Aorta (tissue), 5 donors: ENCODE measurements around the gene CCDC68. TPM values are rescaled to one million over a fixed set of nuclear protein-coding genes. Genes with fewer than 3 reads are reported as not detected.

Experiments
- ATAC-seq: fragments of 200-7000 bp; cut with Tn5 transposase; one replicate; pipeline ENCODE4 v1.9.1; 2022; ENCODE audit warnings: moderate library complexity; ENCODE audit not compliant: low FRiP score
- DNase-seq, 2 donors: peaks; one replicate each; pipeline ENCODE4 v3.0.0-alpha.2; 2020
- H3K27ac ChIP-seq, 2 donors: one replicate each; pipeline ENCODE4 v1.5.1; 2013; ENCODE audit warnings: low read length in 2 of 2, mild to moderate bottlenecking in 2 of 2, moderate library complexity in 2 of 2, control low read depth in 1 of 2, inconsistent platforms in 1 of 2, low read depth in 1 of 2
- H3K27me3 ChIP-seq, 2 donors: one replicate each; pipeline ENCODE4 v1.6.1; 2013; ENCODE audit warnings: control low read depth in 1 of 2, low read length in 1 of 2, mild to moderate bottlenecking in 1 of 2, moderate library complexity in 1 of 2; ENCODE audit not compliant: insufficient read depth in 2 of 2, control insufficient read depth in 1 of 2
- H3K36me3 ChIP-seq, 2 donors: one replicate each; pipeline ENCODE4 v1.6.1; 2013; ENCODE audit warnings: control low read depth in 1 of 2, low read length in 1 of 2, mild to moderate bottlenecking in 1 of 2; ENCODE audit not compliant: insufficient read depth in 2 of 2, control insufficient read depth in 1 of 2
- H3K4me1 ChIP-seq, 2 donors: one replicate each; pipeline ENCODE4 v1.6.1; 2013; ENCODE audit warnings: low read length in 2 of 2, control low read depth in 1 of 2, mild to moderate bottlenecking in 1 of 2, moderate library complexity in 1 of 2; ENCODE audit not compliant: insufficient read depth in 2 of 2, control insufficient read depth in 1 of 2
- H3K4me3 ChIP-seq, 2 donors: one replicate each; pipeline ENCODE4 v1.5.1; 2013; ENCODE audit warnings: low read length in 2 of 2, control low read depth in 1 of 2, mild to moderate bottlenecking in 1 of 2
- H3K9me3 ChIP-seq: one replicate; pipeline ENCODE4 v1.6.1; 2013; ENCODE audit warnings: mild to moderate bottlenecking, low read length; ENCODE audit not compliant: control insufficient read depth
- WGBS, 2 donors: extraction: QIAGEN DNeasy Blood & Tissue Kit; methylation state at CpG; one replicate each; pipeline ENCODE4 v1.1.7; 2013; 5-methylcytosine and 5-hydroxymethylcytosine counted together
- intact Hi-C, 2 donors: fragments of 100-400 bp; cut with DNase I; formaldehyde crosslinking; loops; one replicate each; pipeline versions ENCODE4 v1.14.2 to v1.15.0; 2022
- polyA plus RNA-seq, 2 donors: library from polyadenylated mRNA; stranded (reverse); fragments of 200-250 nt; gene quantifications; one replicate each; pipeline ENCODE4 v1.2.3, GENCODE V29; 2013
- total RNA-seq, 2 donors: library from RNA; stranded (reverse); fragmentation: NEBNext Ultra II Directional; extraction: Animal tissue kit (Norgen Biotek cat#: 25700); gene quantifications; one replicate each; pipeline ENCODE4 v1.2.1, GENCODE V29; 2021
- donor health status: healthy with polysubstance abuse.
- donor health status: Bipolar disorder and iron deficiency.
- donor health status: DM: no; HTN: no; CAD: no.
- donor health status: DM: no; HTN: no; CAD: no.
- donor health status: DM: yes; HTN: yes; CAD: no.

CCDC68 gene
- total and polyA plus RNA-seq, 4 donors: 1.9 to 9.4 (median 6.4) TPM

DNA sequence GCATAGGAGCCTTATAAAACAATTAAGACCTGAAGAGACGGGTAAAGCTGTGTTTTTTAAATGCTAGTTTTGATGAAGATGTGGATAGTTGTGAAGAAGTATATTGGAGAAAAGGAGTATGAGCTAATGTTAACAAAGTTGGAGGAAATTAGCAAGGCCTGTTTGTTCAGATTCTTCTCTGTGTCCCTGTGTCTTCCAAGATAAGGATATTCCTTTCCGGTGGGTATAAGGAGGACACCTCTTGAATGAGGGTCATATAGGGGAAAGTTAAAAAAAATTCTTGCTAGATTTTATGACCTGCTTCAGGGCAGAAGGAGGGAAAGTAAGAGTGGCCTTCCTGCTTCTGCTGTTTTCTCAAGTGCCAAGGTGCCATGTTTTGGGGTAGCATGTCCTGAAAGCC is 59.0 kb downstream of the CCDC68 start:
- Histone ChIP-seq H3K36me3 (no peaks in the 10 kb centered on the region), H3K27me3 (no peaks in the 10 kb centered on the region), H3K27ac (no peak overlapping the region), H3K4me1 (no peaks in the 10 kb centered on the region), H3K4me3 (no peak overlapping the region), H3K9me3 (no peaks in the 10 kb centered on the region)
- ATAC-seq (no peak), DNase-seq (no peak)
- WGBS, 2 donors: 89 to 95% methylated on average over 2 of the region's 2 CpGs
- intact Hi-C loops: no loop called here

DNA sequence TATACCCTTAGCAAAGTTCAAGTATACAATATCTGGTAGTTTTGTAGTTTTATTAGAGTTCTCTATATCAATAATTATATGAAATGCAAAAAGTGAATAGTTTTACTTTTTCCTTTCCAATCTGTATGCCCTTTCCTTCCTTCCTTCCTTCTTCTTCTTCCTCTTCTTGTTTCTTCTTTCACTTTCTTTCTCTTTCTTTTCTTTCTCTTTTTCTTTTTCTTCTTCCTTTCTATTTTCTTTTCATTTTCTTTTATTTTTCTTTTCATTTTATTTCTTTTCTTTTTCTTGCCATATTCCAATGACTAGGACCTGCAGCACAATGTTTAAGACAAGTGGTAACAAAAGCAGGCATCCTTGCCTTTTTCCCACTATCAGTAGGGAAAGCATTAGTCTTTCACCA is 59.8 kb downstream of the CCDC68 start:
- no peaks in the 10 kb centered on the region for H3K27me3 ChIP-seq
- H3K36me3 ChIP-seq: no peaks in the 10 kb centered on the region
- no peak for DNase-seq
- H3K4me3 ChIP-seq: no peak overlapping the region
- no peak for ATAC-seq
- H3K4me1 ChIP-seq: no peaks in the 10 kb centered on the region
- no peak overlapping the region for H3K27ac ChIP-seq
- intact Hi-C loops: no loop called here
- H3K9me3 ChIP-seq: no peaks in the 10 kb centered on the region

DNA sequence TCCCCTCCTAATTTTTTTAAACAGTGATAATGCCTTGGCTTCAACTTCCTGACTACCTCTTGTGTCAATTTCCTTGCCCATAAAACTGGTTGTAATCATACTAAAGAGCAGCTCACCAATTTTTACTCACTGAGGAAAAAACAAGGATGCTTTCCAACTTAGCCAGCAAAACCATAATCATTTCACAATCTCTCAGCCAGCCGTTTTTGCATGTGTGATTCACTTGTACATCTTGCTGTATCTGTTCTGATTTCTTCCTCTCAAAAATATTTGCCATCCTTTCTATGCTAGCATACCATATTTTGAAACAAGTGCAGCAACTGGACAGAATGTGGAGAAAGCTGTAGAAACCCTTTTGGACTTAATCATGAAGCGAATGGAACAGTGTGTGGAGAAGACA is 70.3 kb downstream of the CCDC68 start:
- 76 to 84% methylated on average over 2 of the region's 2 CpGs for WGBS, 2 donors

DNA sequence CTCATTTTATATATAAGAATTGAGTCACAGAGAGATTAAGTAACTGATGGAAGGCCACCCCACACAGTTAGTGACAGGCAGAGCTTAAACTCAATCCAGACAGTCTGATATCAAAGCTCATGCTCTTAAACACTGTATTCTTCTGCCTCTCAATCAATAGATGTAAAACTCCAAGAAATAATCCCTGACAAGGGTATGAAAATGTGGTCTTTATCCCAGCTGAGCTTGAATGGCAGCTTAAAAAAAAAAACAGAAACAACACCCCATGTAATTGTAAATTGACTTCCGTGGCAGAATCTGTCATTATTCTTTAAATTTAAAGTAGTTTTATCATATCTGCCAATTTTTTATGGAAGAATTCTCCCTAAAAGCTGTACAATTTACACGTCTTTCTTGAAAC is 70.9 kb downstream of the CCDC68 start:
- ATAC-seq: no peak
- WGBS, 2 donors: 68 to 73% methylated on average over 2 of the region's 2 CpGs
- H3K27me3 ChIP-seq: no peaks in the 10 kb centered on the region

More for the DNA sequence above, 70.3 kb downstream of the CCDC68 start:
- Histone ChIP-seq H3K36me3 (no peaks in the 10 kb centered on the region), H3K4me1 (no peaks in the 10 kb centered on the region), H3K4me3 (no peak overlapping the region), H3K27me3 (no peaks in the 10 kb centered on the region), H3K9me3 (no peaks in the 10 kb centered on the region), H3K27ac (no peak overlapping the region)
- intact Hi-C loops: no loop called here
- ATAC-seq: no peak
- DNase-seq: no peak

DNA sequence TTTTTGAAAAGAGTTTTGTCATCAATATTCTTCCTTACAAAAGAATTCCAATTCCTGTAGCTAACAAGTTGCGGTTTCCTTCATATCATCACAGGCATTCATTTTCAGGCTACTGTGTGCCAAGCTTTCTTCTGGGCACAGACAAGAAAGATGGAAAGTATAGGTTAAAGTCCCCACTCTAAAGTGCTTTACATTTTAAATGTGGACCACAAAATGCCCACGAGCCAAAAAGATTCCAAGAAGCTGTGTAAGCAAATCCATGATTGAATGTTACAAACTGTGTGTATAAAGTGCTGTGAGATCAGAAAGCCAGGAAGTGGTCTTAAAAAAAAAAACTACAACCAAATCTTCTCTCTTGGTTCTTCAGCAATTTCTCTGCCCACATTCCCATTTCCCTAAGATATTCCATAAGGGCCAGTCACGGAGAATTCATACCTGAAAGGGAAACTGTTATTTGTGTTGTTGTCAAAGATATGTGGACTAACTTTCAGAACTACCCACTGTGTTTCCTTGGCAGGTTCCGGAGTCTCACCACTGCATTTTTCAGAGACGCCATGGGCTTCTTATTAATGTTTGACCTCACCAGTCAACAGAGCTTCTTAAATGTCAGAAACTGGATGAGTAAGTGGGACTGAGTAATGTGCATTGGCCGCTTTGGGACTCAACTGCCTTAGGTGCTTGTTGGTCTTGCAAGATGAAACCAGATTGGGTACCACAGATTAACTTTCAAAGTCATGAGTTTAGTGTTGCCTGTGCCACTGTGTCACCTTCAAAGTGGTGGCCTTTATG is 75.3 kb downstream of the CCDC68 start:
- intact Hi-C loops: no loop called here
- ATAC-seq (no peak), DNase-seq (no peak)
- 65 to 72% methylated on average over 6 of the region's 6 CpGs for WGBS, 2 donors
- Histone ChIP-seq H3K36me3 (no peaks in the 10 kb centered on the region), H3K27me3 (no peaks in the 10 kb centered on the region), H3K4me1 (no peaks in the 10 kb centered on the region), H3K4me3 (no peak overlapping the region), H3K9me3 (no peaks in the 10 kb centered on the region), H3K27ac (no peak overlapping the region)

More for the DNA sequence above, 70.9 kb downstream of the CCDC68 start:
- H3K36me3 ChIP-seq: no peaks in the 10 kb centered on the region
- no peak overlapping the region for H3K27ac ChIP-seq
- no peak for DNase-seq
- no peaks in the 10 kb centered on the region for H3K4me1 ChIP-seq
- no peak overlapping the region for H3K4me3 ChIP-seq
- intact Hi-C loops: no loop called here
- no peaks in the 10 kb centered on the region for H3K9me3 ChIP-seq

DNA sequence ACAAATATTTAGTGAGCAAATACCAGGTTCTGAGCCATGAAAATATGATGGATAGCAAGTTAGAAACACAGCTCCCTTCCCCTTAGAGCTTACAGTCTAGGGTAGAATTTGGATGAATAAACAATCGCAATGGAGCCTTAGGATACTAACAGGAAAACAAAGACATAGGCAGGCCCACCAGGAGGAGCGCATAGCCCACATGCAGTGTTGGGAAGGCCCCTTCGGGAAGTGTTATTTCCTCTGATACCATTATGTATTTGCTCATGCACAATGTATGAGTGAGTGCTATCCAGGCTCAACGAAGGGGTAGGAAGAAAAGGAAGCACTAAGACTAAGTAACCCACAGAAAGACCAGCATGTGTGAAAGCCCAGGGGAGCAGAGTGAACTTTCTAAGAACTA is 76.9 kb downstream of the CCDC68 start:
- Histone ChIP-seq H3K27me3 (no peaks in the 10 kb centered on the region), H3K27ac (no peak overlapping the region), H3K4me1 (no peaks in the 10 kb centered on the region), H3K9me3 (no peaks in the 10 kb centered on the region), H3K36me3 (no peaks in the 10 kb centered on the region), H3K4me3 (no peak overlapping the region)
- 63 to 69% methylated on average over 4 of the region's 4 CpGs for WGBS, 2 donors
- DNase-seq: no peak
- intact Hi-C loops: no loop called here
- ATAC-seq: no peak

DNA sequence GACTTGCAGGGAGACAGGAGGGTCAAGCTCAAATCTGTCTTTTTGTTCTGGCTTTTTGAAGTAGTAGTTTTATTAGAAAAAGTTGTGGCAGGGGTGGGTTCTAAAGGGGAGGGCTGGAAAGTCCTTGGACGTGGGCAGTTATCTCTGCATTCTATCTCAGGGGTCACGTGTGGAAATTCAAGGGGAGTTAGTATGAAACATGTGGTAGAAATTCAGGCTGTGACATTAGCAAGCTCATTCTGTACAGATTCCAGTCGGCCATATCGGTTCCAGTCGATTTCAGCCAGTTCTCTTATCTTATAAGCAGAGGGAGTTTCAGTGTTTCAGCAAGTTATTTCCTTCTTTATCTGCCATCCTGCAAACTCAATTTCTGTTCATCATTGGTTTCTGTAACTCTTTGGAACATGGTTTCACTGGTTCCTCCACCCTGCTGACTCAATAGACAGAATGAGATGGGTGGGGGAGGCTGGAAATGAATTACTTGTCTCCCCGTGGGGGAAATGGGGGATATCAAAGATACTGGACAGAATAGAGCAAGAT is 78.0 kb downstream of the CCDC68 start:
- no peaks in the 10 kb centered on the region for H3K9me3 ChIP-seq
- WGBS, 2 donors: 36 to 55% methylated on average over 6 of the region's 6 CpGs
- no peak overlapping the region for H3K27ac ChIP-seq
- no peak for ATAC-seq
- no peak for DNase-seq
- H3K36me3 ChIP-seq: no peaks in the 10 kb centered on the region
- H3K4me1 ChIP-seq: no peaks in the 10 kb centered on the region
- H3K4me3 ChIP-seq: no peak overlapping the region
- no peaks in the 10 kb centered on the region for H3K27me3 ChIP-seq
- intact Hi-C loops: no loop called here

DNA sequence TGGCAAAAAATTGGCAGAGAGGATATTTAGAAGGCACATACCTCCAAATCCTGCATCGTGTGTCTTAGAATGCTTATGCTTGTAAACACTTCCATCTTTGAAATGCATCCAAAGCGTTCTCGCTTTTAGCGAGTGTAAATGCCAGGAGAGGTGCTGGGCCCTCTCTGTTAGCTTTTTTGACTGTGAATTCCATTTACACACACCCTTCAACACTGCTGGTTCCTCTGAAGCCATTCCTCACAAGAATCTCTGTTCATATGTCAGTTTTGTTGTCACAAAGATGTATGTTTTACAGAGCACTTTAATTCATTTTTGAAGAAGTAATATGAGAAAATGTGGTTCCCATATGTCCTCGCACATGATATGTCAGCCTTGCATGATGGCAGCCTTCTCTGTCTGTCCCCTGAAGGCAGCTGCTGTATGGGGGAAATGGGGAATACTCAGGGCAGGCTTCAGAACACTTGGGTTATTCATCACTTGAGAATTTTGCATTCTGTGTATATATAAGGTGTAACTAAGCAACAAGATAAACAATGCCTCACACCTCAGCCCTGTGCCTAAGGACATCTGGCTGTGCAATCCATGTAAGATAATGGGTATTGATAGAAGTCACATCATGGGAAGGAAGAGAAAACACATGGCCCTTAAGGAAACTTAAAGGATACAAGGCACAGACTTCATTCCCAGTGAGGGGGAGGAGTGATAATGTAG is 78.7 kb downstream of the CCDC68 start:
- H3K36me3 ChIP-seq: no peaks in the 10 kb centered on the region
- H3K27me3 ChIP-seq: no peaks in the 10 kb centered on the region
- no peak overlapping the region for H3K4me3 ChIP-seq
- H3K9me3 ChIP-seq: no peaks in the 10 kb centered on the region
- intact Hi-C loops: no loop called here
- DNase-seq (no peak), ATAC-seq (no peak)
- H3K27ac ChIP-seq: no peak overlapping the region
- no peaks in the 10 kb centered on the region for H3K4me1 ChIP-seq
- WGBS, 2 donors: 35 to 65% methylated on average over 5 of the region's 5 CpGs

DNA sequence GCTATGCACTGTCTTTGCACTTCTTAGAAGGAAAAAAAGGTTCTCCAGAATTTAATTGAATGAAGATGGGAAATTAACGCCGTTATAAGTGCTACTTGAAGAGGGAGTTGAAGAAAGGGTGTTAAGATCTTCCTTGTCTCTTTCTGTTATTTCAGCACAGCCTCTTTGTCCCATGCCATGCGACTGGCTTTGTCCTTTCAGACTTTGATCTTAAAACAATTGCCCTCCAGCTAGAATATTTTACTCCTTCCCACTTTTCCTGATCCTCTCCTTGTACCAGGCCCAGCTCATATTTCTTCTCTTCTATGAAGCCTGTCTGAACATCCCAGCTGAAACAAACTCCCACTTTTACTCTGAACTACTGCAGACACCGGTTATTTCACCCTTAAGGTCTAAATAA is 79.6 kb downstream of the CCDC68 start:
- ATAC-seq (no peak), DNase-seq (no peak)
- intact Hi-C loops: no loop called here
- no peak overlapping the region for H3K4me3 ChIP-seq
- no peaks in the 10 kb centered on the region for H3K4me1 ChIP-seq
- H3K27me3 ChIP-seq: no peaks in the 10 kb centered on the region
- 78 to 81% methylated on average over 4 of the region's 4 CpGs for WGBS, 2 donors
- no peaks in the 10 kb centered on the region for H3K36me3 ChIP-seq
- no peak overlapping the region for H3K27ac ChIP-seq
- no peaks in the 10 kb centered on the region for H3K9me3 ChIP-seq
